Panc1 (cell line): ENCODE data around the gene GRIK1. TPM values are rescaled to one million over a fixed set of nuclear protein-coding genes. Genes with fewer than 3 reads are reported as not detected.

Experiments
- ATAC-seq: fragments of 200-7000 bp; cut with Tn5 transposase; 2 replicates; pipeline ENCODE4 v1.9.1; 2020; ENCODE audit warnings: mild to moderate bottlenecking, moderate library complexity
- BruUV-seq: library from RNA; stranded (reverse); fragments of 400-500 nt; replicated peaks from 2 replicates; lab custom pipeline; 2021; lab: Mats Ljungman, UMichigan
- CTCF ChIA-PET: fragments of 300-600 bp; sonication (Branson Sonifier 250); formaldehyde crosslinking; loops from one replicate; lab custom pipeline; 2022; ENCODE audit warnings: antibody characterized with exemption; lab: Charles Lee
- POLR2A ChIA-PET: fragments of 300-600 bp; sonication (Branson Sonifier 250); formaldehyde crosslinking; loops from one replicate; lab custom pipeline; 2022; ENCODE audit warnings: antibody characterized with exemption; lab: Charles Lee
- DNase-seq: peaks from one replicate; pipeline ENCODE4 v3.0.0-alpha.2; 2010; ENCODE audit warnings: low read depth, low spot score
- H3K27ac ChIP-seq: 2 replicates; pipeline ENCODE4 v1.5.1; 2011; ENCODE audit warnings: mild to moderate bottlenecking, low read length, inconsistent platforms
- H3K27me3 ChIP-seq: fragments of 200-500 bp; sonication (Bioruptor generic); 2 replicates; pipeline ENCODE4 v1.6.0; 2014; ENCODE audit warnings: low read length, inconsistent platforms; ENCODE audit not compliant: control insufficient read depth, insufficient read depth
- H3K36me3 ChIP-seq: fragments of 200-500 bp; sonication (Bioruptor generic); 2 replicates; pipeline ENCODE4 v1.5.1; 2014; ENCODE audit warnings: inconsistent platforms, mild to moderate bottlenecking, low read length, moderate library complexity; ENCODE audit not compliant: control insufficient read depth, insufficient read depth
- H3K4me1 ChIP-seq: 2 replicates; pipeline ENCODE4 v1.5.1; 2011; ENCODE audit warnings: inconsistent platforms, mild to moderate bottlenecking, low read length, moderate library complexity; ENCODE audit not compliant: control insufficient read depth, insufficient read depth
- H3K4me3 ChIP-seq, 2 experiments: 2 replicates each; pipeline ENCODE4 v1.5.1; 2011 to 2012; ENCODE audit warnings: low read depth in 2 of 2, low read length in 2 of 2, mild to moderate bottlenecking in 2 of 2, inconsistent platforms in 1 of 2, moderate library complexity in 1 of 2
- H3K9me3 ChIP-seq: fragments of 200-500 bp; sonication (Bioruptor generic); 2 replicates; pipeline ENCODE4 v1.5.1; 2014; ENCODE audit warnings: low read depth, mild to moderate bottlenecking, inconsistent platforms, low read length, moderate library complexity; ENCODE audit not compliant: control insufficient read depth, insufficient read depth
- POLR2AphosphoS5 ChIP-seq: IDR thresholded peaks from 2 replicates; pipeline ENCODE4 v1.6.1; 2012; ENCODE audit warnings: mild to moderate bottlenecking, low read depth, low read length, moderate library complexity
- REST ChIP-seq, 2 experiments: IDR thresholded peaks; 2 replicates each; pipeline ENCODE4 v1.6.1; 2011 to 2012; ENCODE audit warnings: low read depth in 2 of 2, control low read depth in 1 of 2, low read length in 1 of 2, mild to moderate bottlenecking in 1 of 2, moderate library complexity in 1 of 2; ENCODE audit not compliant: insufficient read depth in 1 of 2
- SIN3A ChIP-seq: IDR thresholded peaks from 2 replicates; pipeline ENCODE4 v1.6.1; 2012; ENCODE audit warnings: low read depth, mild to moderate bottlenecking, low read length, moderate library complexity, borderline replicate concordance; ENCODE audit not compliant: insufficient read depth
- TCF7L2 ChIP-seq: IDR thresholded peaks from 2 replicates; pipeline ENCODE4 v1.6.1; 2011; ENCODE audit warnings: mild to moderate bottlenecking, low read depth, low read length, inconsistent platforms
- in situ Hi-C: cut with HindIII; loops from 2 replicates; pipeline ENCODE4 v1.10.0; 2016; ENCODE audit warnings: low sequenced_read_pairs, low pct_unique_long_range_greater_than_20kb
- intact Hi-C: fragments of 100-400 bp; cut with micrococcal nuclease; formaldehyde crosslinking; loops from one replicate; pipeline ENCODE4 v1.10.0; 2022; ENCODE audit not compliant: unreplicated experiment
- total RNA-seq: library from RNA; stranded (reverse); gene quantifications from one replicate; pipeline ENCODE4 v1.2.1, GENCODE V29; 2021; ENCODE audit not compliant: unreplicated experiment
- TF ChIP-seq, protein P1 (sequence below): fragments of 450-650 bp; IDR thresholded peaks from 2 replicates; pipeline ENCODE4 v1.5.1; 2017; ENCODE audit warnings: mild to moderate bottlenecking

The GRIK1 gene
- total RNA-seq, 1 experiment from 2014 or later: not detected

GRCh38 chr21:29748391-29749167 is 191.2 kb downstream of the GRIK1 start:
- Histone ChIP-seq H3K36me3 (no peaks in the 10 kb centered on the region), H3K27me3 (no peaks in the 10 kb centered on the region), H3K9me3 (no peaks in the 10 kb centered on the region), H3K4me1 (no peaks in the 10 kb centered on the region), H3K27ac (no peak overlapping the region), H3K4me3 (no peak overlapping the region)
- CTCF ChIA-PET: no interaction called here
- no TSS peak for BruUV-seq
- DNase-seq (no peak), ATAC-seq (no peak)
- in situ Hi-C loops (no loop called here), intact Hi-C loops (no loop called here)
- no peak for TF ChIP-seq POLR2AphosphoS5
- no peak for TF ChIP-seq TCF7L2
- no peak for TF ChIP-seq REST (IDR thresholded peaks at IDR 0.05; ENCODE audit: insufficient read depth in 1 of 2, low read depth in 2 of 2, low read length in 1 of 2)
- TF ChIP-seq, protein P1, sequence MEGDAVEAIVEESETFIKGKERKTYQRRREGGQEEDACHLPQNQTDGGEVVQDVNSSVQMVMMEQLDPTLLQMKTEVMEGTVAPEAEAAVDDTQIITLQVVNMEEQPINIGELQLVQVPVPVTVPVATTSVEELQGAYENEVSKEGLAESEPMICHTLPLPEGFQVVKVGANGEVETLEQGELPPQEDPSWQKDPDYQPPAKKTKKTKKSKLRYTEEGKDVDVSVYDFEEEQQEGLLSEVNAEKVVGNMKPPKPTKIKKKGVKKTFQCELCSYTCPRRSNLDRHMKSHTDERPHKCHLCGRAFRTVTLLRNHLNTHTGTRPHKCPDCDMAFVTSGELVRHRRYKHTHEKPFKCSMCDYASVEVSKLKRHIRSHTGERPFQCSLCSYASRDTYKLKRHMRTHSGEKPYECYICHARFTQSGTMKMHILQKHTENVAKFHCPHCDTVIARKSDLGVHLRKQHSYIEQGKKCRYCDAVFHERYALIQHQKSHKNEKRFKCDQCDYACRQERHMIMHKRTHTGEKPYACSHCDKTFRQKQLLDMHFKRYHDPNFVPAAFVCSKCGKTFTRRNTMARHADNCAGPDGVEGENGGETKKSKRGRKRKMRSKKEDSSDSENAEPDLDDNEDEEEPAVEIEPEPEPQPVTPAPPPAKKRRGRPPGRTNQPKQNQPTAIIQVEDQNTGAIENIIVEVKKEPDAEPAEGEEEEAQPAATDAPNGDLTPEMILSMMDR: no peak
- TF ChIP-seq SIN3A: no peak
- POLR2A ChIA-PET: no interaction called here

- no peak overlapping the region for H3K27ac ChIP-seq
- CTCF ChIA-PET: no interaction called here
- BruUV-seq: no TSS peak
- intact Hi-C loops: no loop called here
- ATAC-seq (no peak), DNase-seq (no peak)
- no peaks in the 10 kb centered on the region for H3K36me3 ChIP-seq
- no peaks in the 10 kb centered on the region for H3K27me3 ChIP-seq
- in situ Hi-C loops: no loop called here
- TF ChIP-seq TCF7L2: no peak
- TF ChIP-seq REST (IDR thresholded peaks at IDR 0.05; ENCODE audit: insufficient read depth in 1 of 2, low read depth in 2 of 2, low read length in 1 of 2): no peak
- TF ChIP-seq POLR2AphosphoS5: no peak
- TF ChIP-seq, protein P1: no peak
- TF ChIP-seq SIN3A: no peak
- no peaks in the 10 kb centered on the region for H3K9me3 ChIP-seq
- POLR2A ChIA-PET: no interaction called here
- no peak overlapping the region for H3K4me3 ChIP-seq
- no peaks in the 10 kb centered on the region for H3K4me1 ChIP-seq
These were observed 198.0 kb downstream of the GRIK1 start for GRCh38 chr21:29741761-29742160.
